ENCODE data around the gene DMD. TPM values are rescaled to one million over a fixed set of nuclear protein-coding genes. Genes with fewer than 3 reads are reported as not detected.
"Not testable (repeated sequence)": the region's sequence is repeated elsewhere in the genome, so short reads cannot be mapped to it uniquely, and the experiment has no call there.

The DMD gene
- total RNA-seq, 2 donors from 2014 or later, result 2.8 to 3.4 TPM

GRCh38 chrX:32571579-32571978 is 639.8 kb downstream of the DMD start:
- no peak overlapping the region for H3K27ac Mint-ChIP-seq
- no peaks in the 10 kb centered on the region for H3K9me3 Mint-ChIP-seq
- no peaks in the 10 kb centered on the region for H3K4me1 Mint-ChIP-seq (ENCODE audit: low read depth in 2 of 2)
- H3K4me3 Mint-ChIP-seq, result no peak overlapping the region
- H3K27me3 Mint-ChIP-seq, result no peaks in the 10 kb centered on the region
- no peak for DNase-seq (ENCODE audit: low spot score)
- ATAC-seq, result no peak
- H3K36me3 Mint-ChIP-seq, result no peaks in the 10 kb centered on the region

DNA sequence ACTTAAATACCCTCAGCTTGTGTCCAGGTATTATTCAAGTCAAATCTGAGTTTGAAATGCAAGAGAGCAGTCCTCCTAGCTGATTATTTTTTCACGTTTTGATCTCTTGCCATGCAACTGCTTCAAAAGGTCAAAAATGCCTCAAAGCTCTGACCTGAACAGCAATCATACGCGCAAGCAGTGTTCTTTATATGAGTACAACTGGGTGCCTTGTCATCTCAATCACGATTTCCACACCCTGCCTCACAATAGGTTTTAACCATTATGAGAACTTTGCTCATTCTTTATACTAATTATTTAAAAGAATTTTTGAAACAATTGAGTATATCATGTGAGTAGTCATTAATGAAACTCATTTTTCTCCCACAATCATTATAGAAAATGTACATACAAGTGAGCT is 649.1 kb downstream of the DMD start:
- H3K4me1 Mint-ChIP-seq (ENCODE audit: low read depth in 2 of 2), result no peaks in the 10 kb centered on the region
- ATAC-seq (no peak), DNase-seq (ENCODE audit: low spot score) (no peak)
- no peaks in the 10 kb centered on the region for H3K27me3 Mint-ChIP-seq
- peaks cover 4% of the 10 kb centered on the region for H3K9me3 Mint-ChIP-seq
- H3K4me3 Mint-ChIP-seq, result no peak overlapping the region
- H3K36me3 Mint-ChIP-seq, result no peaks in the 10 kb centered on the region
- H3K27ac Mint-ChIP-seq, result no peak overlapping the region

- Mint-ChIP-seq H3K9me3 (no peaks in the 10 kb centered on the region), H3K4me1 (ENCODE audit: low read depth in 2 of 2) (no peaks in the 10 kb centered on the region), H3K36me3 (no peaks in the 10 kb centered on the region), H3K4me3 (no peak overlapping the region), H3K27ac (no peak overlapping the region), H3K27me3 (no peaks in the 10 kb centered on the region)
- ATAC-seq (no peak), DNase-seq (ENCODE audit: low spot score) (no peak)
Measured at GRCh38 chrX:32545101-32545500, 666.2 kb downstream of the DMD start.

- no peaks in the 10 kb centered on the region for H3K27me3 Mint-ChIP-seq
- H3K9me3 Mint-ChIP-seq, result peaks cover 6% of the 10 kb centered on the region
- no peak overlapping the region for H3K4me3 Mint-ChIP-seq
- H3K27ac Mint-ChIP-seq, result no peak overlapping the region
- H3K36me3 Mint-ChIP-seq, result no peaks in the 10 kb centered on the region
- H3K4me1 Mint-ChIP-seq (ENCODE audit: low read depth in 2 of 2), result no peaks in the 10 kb centered on the region
- DNase-seq (ENCODE audit: low spot score) (no peak), ATAC-seq (no peak)
Measured at GRCh38 chrX:32538554-32538953, 672.8 kb downstream of the DMD start.

- Mint-ChIP-seq H3K4me1 (ENCODE audit: low read depth in 2 of 2) (no peaks in the 10 kb centered on the region), H3K27ac (no peak overlapping the region), H3K36me3 (no peaks in the 10 kb centered on the region), H3K4me3 (no peak overlapping the region), H3K9me3 (peaks cover 6% of the 10 kb centered on the region), H3K27me3 (no peaks in the 10 kb centered on the region)
- no peak for DNase-seq (ENCODE audit: low spot score)
- no peak for ATAC-seq
Measured at GRCh38 chrX:32533848-32534247, 677.5 kb downstream of the DMD start.

DNA sequence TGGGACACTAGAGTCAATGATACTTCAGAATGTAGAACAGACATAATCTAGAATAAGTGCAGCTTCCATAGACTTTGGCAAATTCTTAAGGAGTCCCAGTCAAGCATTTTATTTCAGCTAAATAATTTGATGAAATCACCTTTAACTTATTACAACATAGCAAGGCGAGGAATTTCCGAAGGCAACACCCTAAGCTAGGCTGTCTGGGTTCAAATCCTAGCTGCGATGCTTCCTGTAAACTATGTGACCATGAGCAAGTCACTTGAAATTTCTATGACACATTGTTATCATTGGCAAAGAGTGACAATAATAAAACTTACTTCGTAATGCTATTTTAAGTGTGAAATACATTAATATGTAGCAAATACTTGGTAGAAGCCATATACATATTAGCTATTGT is 679.1 kb downstream of the DMD start:
- Mint-ChIP-seq H3K4me3 (no peak overlapping the region), H3K36me3 (no peaks in the 10 kb centered on the region), H3K4me1 (ENCODE audit: low read depth in 2 of 2) (no peaks in the 10 kb centered on the region), H3K27me3 (no peaks in the 10 kb centered on the region), H3K27ac (no peak overlapping the region), H3K9me3 (peaks cover 6% of the 10 kb centered on the region)
- no peak for ATAC-seq
- no peak for DNase-seq (ENCODE audit: low spot score)

GRCh38 chrX:32530802-32531403 is 680.4 kb downstream of the DMD start:
- H3K27me3 Mint-ChIP-seq, result no peaks in the 10 kb centered on the region
- H3K36me3 Mint-ChIP-seq, result no peaks in the 10 kb centered on the region
- DNase-seq (ENCODE audit: low spot score), result no peak
- no peak overlapping the region for H3K27ac Mint-ChIP-seq
- H3K4me3 Mint-ChIP-seq, result no peak overlapping the region
- H3K9me3 Mint-ChIP-seq, result no peaks in the 10 kb centered on the region
- ATAC-seq, result no peak
- H3K4me1 Mint-ChIP-seq (ENCODE audit: low read depth in 2 of 2), result no peaks in the 10 kb centered on the region

GRCh38 chrX:32528451-32528850 is 682.9 kb downstream of the DMD start:
- H3K4me1 Mint-ChIP-seq (ENCODE audit: low read depth in 2 of 2); DNase-seq (ENCODE audit: low spot score); H3K4me3 Mint-ChIP-seq; ATAC-seq; H3K36me3 Mint-ChIP-seq; H3K27me3 Mint-ChIP-seq; H3K27ac Mint-ChIP-seq; H3K9me3 Mint-ChIP-seq: not testable (repeated sequence)

GRCh38 chrX:32525234-32525633 is 686.1 kb downstream of the DMD start:
- Mint-ChIP-seq H3K36me3 (no peaks in the 10 kb centered on the region), H3K9me3 (peaks cover 6% of the 10 kb centered on the region), H3K27me3 (peaks cover 0 to 2% of the 10 kb centered on the region in 2 donors), H3K4me3 (no peak overlapping the region), H3K4me1 (ENCODE audit: low read depth in 2 of 2) (no peaks in the 10 kb centered on the region), H3K27ac (no peak overlapping the region)
- DNase-seq (ENCODE audit: low spot score) (no peak), ATAC-seq (no peak)

GRCh38 chrX:32524385-32524784 is 687.0 kb downstream of the DMD start:
- no peak for ATAC-seq

DNA sequence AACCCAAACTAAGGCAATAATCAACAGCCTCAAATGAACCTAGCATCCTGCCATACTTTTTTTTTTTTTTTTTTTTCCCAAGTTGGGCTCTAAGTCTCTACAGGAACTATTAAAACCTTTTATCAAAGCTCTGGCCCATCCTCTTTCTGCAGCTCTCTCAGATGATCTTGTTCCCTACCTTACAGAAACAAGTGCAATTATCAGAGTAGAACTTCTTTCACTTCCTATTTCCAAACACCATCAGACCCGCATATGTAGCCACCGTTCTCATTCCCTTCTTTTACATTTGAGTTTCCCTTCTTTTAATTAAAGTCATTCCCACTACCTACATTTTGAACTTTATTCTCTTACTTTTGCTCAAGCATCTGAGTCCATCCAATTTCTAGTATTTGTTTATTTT is 690.6 kb downstream of the DMD start:
- H3K36me3 Mint-ChIP-seq, result no peaks in the 10 kb centered on the region

More at GRCh38 chrX:32524385-32524784, 687.0 kb downstream of the DMD start:
- Mint-ChIP-seq H3K9me3 (peaks cover 6% of the 10 kb centered on the region), H3K27me3 (peaks cover 0 to 2% of the 10 kb centered on the region in 2 donors), H3K4me3 (no peak overlapping the region), H3K27ac (no peak overlapping the region), H3K36me3 (no peaks in the 10 kb centered on the region), H3K4me1 (ENCODE audit: low read depth in 2 of 2) (no peaks in the 10 kb centered on the region)
- no peak for DNase-seq (ENCODE audit: low spot score)

DNA sequence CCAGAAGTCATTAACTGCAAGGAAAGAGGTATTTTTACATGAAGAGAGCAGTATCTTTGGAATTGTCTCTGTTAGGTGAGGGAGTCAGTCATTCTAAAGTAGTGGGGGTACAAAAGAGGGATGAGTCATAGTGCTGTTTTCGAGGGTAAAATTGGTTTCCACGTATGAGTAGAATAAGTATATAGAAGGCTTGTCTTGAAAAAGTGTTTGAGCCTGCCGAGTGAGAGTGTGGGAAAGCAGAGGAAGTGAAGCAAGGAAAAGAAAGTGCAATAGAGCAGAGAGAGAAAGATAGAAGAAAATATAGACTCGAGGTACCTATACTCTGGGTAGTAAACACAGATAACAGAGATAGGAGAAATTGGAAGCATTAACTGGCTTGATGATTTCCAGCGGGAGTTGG is 696.4 kb downstream of the DMD start:
- Mint-ChIP-seq H3K4me1 (ENCODE audit: low read depth in 2 of 2) (no peaks in the 10 kb centered on the region), H3K27me3 (no peaks in the 10 kb centered on the region), H3K4me3 (no peak overlapping the region), H3K27ac (no peak overlapping the region), H3K36me3 (peaks cover 5% of the 10 kb centered on the region), H3K9me3 (peaks cover 5% of the 10 kb centered on the region)
- DNase-seq (ENCODE audit: low spot score), result no peak
- no peak for ATAC-seq

More for the DNA sequence above, 690.6 kb downstream of the DMD start:
- H3K4me3 Mint-ChIP-seq, result no peak overlapping the region
- H3K27me3 Mint-ChIP-seq, result peaks cover 0 to 2% of the 10 kb centered on the region in 2 donors
- H3K9me3 Mint-ChIP-seq, result peaks cover 6% of the 10 kb centered on the region
- H3K4me1 Mint-ChIP-seq (ENCODE audit: low read depth in 2 of 2), result no peaks in the 10 kb centered on the region
- H3K27ac Mint-ChIP-seq, result no peak overlapping the region
- ATAC-seq (no peak), DNase-seq (ENCODE audit: low spot score) (no peak)

GRCh38 chrX:32501606-32502005 is 709.7 kb downstream of the DMD start:
- DNase-seq (ENCODE audit: low spot score) (no peak), ATAC-seq (no peak)
- Mint-ChIP-seq H3K4me1 (ENCODE audit: low read depth in 2 of 2) (no peaks in the 10 kb centered on the region), H3K9me3 (no peaks in the 10 kb centered on the region), H3K4me3 (no peak overlapping the region), H3K27me3 (no peaks in the 10 kb centered on the region), H3K36me3 (no peaks in the 10 kb centered on the region), H3K27ac (no peak overlapping the region)

DNA sequence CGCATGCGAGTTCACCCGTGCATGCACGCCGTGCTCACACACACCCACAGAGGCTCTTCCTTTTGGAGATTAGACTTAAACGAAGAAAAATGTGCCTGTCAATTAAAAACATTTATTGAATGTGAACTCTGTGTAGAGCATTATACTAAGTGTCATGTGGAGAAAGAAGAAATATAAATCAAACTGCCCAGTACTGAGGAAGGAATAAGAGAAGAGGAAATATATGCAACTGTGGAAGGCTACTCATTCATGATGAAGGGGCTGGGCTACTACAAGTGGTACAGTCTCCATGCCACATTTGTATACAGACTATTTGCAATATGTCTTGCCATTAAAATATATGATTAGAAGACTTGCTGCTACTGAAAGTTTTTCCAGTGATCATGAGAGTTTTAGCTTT is 714.7 kb downstream of the DMD start:
- ATAC-seq (no peak), DNase-seq (ENCODE audit: low spot score) (no peak)
- Mint-ChIP-seq H3K36me3 (no peaks in the 10 kb centered on the region), H3K4me3 (no peak overlapping the region), H3K27me3 (peaks cover 0 to 4% of the 10 kb centered on the region in 2 donors), H3K9me3 (no peaks in the 10 kb centered on the region), H3K27ac (no peak overlapping the region), H3K4me1 (ENCODE audit: low read depth in 2 of 2) (no peaks in the 10 kb centered on the region)

DNA sequence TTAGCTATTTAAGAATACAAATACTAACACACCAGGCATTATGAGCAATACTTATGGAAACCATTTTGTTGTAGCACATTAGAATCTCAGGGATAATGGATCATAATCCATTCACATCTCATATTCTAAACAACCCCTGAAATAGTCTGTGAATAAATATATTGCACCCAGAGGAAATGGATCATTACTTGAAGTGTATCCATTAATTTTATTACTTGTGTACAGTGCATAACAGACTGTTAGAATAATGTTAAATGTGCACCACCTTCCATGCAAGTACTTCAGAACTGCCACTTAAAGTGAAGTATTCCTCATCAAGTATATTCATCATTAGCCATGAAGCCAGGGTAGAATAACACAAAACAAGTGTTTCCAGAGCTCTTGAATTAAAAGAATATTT is 715.5 kb downstream of the DMD start:
- Mint-ChIP-seq H3K4me1 (ENCODE audit: low read depth in 2 of 2) (no peaks in the 10 kb centered on the region), H3K9me3 (no peaks in the 10 kb centered on the region), H3K36me3 (no peaks in the 10 kb centered on the region)

More for the DNA sequence above, 715.5 kb downstream of the DMD start:
- no peak overlapping the region for H3K4me3 Mint-ChIP-seq
- no peak for ATAC-seq
- H3K27me3 Mint-ChIP-seq, result peaks cover 0 to 4% of the 10 kb centered on the region in 2 donors
- no peak overlapping the region for H3K27ac Mint-ChIP-seq
- DNase-seq (ENCODE audit: low spot score), result no peak
